Endodermal cell (in vitro differentiated cells): ENCODE results near the gene ARHGAP8. TPM values are rescaled to one million over a fixed set of nuclear protein-coding genes. Genes with fewer than 3 reads are reported as not detected.
A peak's percentile ranks its signal among the peaks of the same experiment; 100 is the strongest.

ENCODE experiments used
- DNase-seq: peaks from one replicate; pipeline ENCODE4 v3.0.0-alpha.2; 2017
- H3K27ac ChIP-seq: 2 replicates; pipeline ENCODE4 v1.5.1; 2013; ENCODE audit warnings: mild to moderate bottlenecking, low read depth, low read length, moderate library complexity
- H3K27me3 ChIP-seq: 2 replicates; pipeline ENCODE4 v1.6.1; 2013; ENCODE audit warnings: mild to moderate bottlenecking, low read length, moderate library complexity; ENCODE audit not compliant: insufficient read depth, control insufficient read depth, poor library complexity, severe bottlenecking
- H3K36me3 ChIP-seq: 2 replicates; pipeline ENCODE4 v1.7.0; 2013; ENCODE audit warnings: mild to moderate bottlenecking, low read length, moderate library complexity; ENCODE audit not compliant: control insufficient read depth, insufficient read depth
- H3K4me1 ChIP-seq: one replicate; pipeline ENCODE4 v1.7.0; 2013; ENCODE audit warnings: low read length; ENCODE audit not compliant: control insufficient read depth, insufficient read depth
- H3K4me3 ChIP-seq: 2 replicates; pipeline ENCODE4 v1.5.1; 2013; ENCODE audit warnings: mild to moderate bottlenecking, low read length, moderate library complexity
- H3K9ac ChIP-seq: 2 replicates; pipeline ENCODE4 v1.6.1; 2013; ENCODE audit warnings: mild to moderate bottlenecking, low read length, moderate library complexity; ENCODE audit not compliant: poor library complexity, severe bottlenecking; ENCODE audit errors: extremely low read depth
- H3K9me3 ChIP-seq: 2 replicates; pipeline ENCODE4 v1.6.1; 2013; ENCODE audit warnings: mild to moderate bottlenecking, low read length, moderate library complexity; ENCODE audit not compliant: control insufficient read depth
- H3K27ac Mint-ChIP-seq: 2 replicates; pipeline ENCODE4 v1.8.0; 2020; ENCODE audit warnings: mixed read lengths
- H3K27me3 Mint-ChIP-seq: 2 replicates; pipeline ENCODE4 v1.8.0; 2021; ENCODE audit warnings: mild to moderate bottlenecking, mixed read lengths; ENCODE audit not compliant: insufficient read depth
- H3K36me3 Mint-ChIP-seq: 2 replicates; pipeline ENCODE4 v1.8.0; 2020; ENCODE audit warnings: low read depth, mixed read lengths
- H3K4me1 Mint-ChIP-seq: 2 replicates; pipeline ENCODE4 v1.8.0; 2020; ENCODE audit warnings: mixed read lengths
- H3K4me3 Mint-ChIP-seq: 2 replicates; pipeline ENCODE4 v1.8.0; 2020; ENCODE audit warnings: mild to moderate bottlenecking, moderate library complexity, mixed read lengths
- H3K9me3 Mint-ChIP-seq: 2 replicates; pipeline ENCODE4 v1.8.0; 2020; ENCODE audit warnings: mild to moderate bottlenecking, mixed read lengths
- WGBS, 2 experiments: methylation state at CpG; one replicate each; pipeline versions ENCODE4 v1.1.5 to v1.1.7; 2013; ENCODE audit warnings: missing lambda C conversion rate in 2 of 2, mixed read lengths in 1 of 2; ENCODE audit not compliant: insufficient coverage in 1 of 2, insufficient read length in 1 of 2; 5-methylcytosine and 5-hydroxymethylcytosine counted together
- total RNA-seq, 2 donors: library from RNA; stranded (reverse); fragmentation: NEBNext Ultra II Directional in 1 of 2; extraction: Animal tissue kit (Norgen Biotek cat#: 25700) in 1 of 2; gene quantifications; 2 replicates in 1 of 2; 3 replicates in 1 of 2; pipeline ENCODE4 v1.2.1, GENCODE V29; 2021
- TF ChIP-seq, protein P1 (sequence below): fragments of 200-600 bp; sonication (generic); conservative IDR thresholded peaks from 2 replicates; pipeline ENCODE4 v1.5.0; 2021; ENCODE audit warnings: antibody characterized with exemption, mild to moderate bottlenecking

The ARHGAP8 gene
- total RNA-seq, 2 donors from 2014 or later, result 45.2 to 51.3 TPM

DNA sequence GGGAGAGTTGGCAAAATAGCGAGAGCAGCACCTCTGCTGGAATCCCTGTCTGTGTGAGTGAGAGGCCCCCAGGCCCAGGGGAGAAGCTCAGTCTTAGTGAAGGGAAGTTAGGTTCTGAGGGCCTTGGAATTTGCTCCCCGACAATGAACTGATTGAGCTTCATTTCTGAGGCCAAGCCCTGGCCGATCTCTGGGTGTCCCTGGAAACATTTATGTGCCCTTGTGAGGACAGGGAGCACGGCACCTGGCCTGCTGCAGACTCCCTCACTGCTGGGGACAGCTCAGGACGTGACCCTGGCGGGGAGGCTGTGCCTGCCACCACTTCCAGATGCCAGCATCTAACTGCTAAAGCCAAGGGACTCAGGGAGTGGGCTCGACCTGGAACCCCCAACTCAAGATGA lies 52.0 kb downstream of the ARHGAP8 start:
- TF ChIP-seq, protein P1, sequence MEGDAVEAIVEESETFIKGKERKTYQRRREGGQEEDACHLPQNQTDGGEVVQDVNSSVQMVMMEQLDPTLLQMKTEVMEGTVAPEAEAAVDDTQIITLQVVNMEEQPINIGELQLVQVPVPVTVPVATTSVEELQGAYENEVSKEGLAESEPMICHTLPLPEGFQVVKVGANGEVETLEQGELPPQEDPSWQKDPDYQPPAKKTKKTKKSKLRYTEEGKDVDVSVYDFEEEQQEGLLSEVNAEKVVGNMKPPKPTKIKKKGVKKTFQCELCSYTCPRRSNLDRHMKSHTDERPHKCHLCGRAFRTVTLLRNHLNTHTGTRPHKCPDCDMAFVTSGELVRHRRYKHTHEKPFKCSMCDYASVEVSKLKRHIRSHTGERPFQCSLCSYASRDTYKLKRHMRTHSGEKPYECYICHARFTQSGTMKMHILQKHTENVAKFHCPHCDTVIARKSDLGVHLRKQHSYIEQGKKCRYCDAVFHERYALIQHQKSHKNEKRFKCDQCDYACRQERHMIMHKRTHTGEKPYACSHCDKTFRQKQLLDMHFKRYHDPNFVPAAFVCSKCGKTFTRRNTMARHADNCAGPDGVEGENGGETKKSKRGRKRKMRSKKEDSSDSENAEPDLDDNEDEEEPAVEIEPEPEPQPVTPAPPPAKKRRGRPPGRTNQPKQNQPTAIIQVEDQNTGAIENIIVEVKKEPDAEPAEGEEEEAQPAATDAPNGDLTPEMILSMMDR, result no peak
- H3K9me3 Mint-ChIP-seq, result peaks cover 5% of the 10 kb centered on the region
- Histone ChIP-seq H3K4me1 (no peaks in the 10 kb centered on the region), H3K27me3 (no peaks in the 10 kb centered on the region), H3K27ac (no peak overlapping the region), H3K9me3 (no peaks in the 10 kb centered on the region), H3K9ac (no peak overlapping the region), H3K4me3 (no peak overlapping the region), H3K36me3 (no peaks in the 10 kb centered on the region)
- no peaks in the 10 kb centered on the region for H3K27me3 Mint-ChIP-seq
- H3K4me3 Mint-ChIP-seq, result no peak overlapping the region
- peaks cover 31% of the 10 kb centered on the region for H3K36me3 Mint-ChIP-seq
- no peak overlapping the region for H3K27ac Mint-ChIP-seq
- DNase-seq, result no peak
- H3K4me1 Mint-ChIP-seq, result peaks cover 9% of the 10 kb centered on the region
- 90% methylated on average over 3 to 7 of the region's 7 CpGs for WGBS, 2 experiments

GRCh38 chr22:44805711-44806110 lies 53.3 kb downstream of the ARHGAP8 start:
- Mint-ChIP-seq H3K36me3 (peaks cover 34% of the 10 kb centered on the region), H3K4me3 (no peak overlapping the region), H3K27ac (no peak overlapping the region), H3K4me1 (peaks cover 9% of the 10 kb centered on the region), H3K27me3 (no peaks in the 10 kb centered on the region), H3K9me3 (peaks cover 5% of the 10 kb centered on the region)
- no peak overlapping the region for H3K4me3 ChIP-seq
- no peak for DNase-seq
- TF ChIP-seq, protein P1, result no peak
- H3K27me3 ChIP-seq, result no peaks in the 10 kb centered on the region
- H3K9me3 ChIP-seq, result no peaks in the 10 kb centered on the region
- H3K4me1 ChIP-seq, result no peaks in the 10 kb centered on the region
- no peaks in the 10 kb centered on the region for H3K36me3 ChIP-seq
- H3K27ac ChIP-seq, result no peak overlapping the region
- 97 to 98% methylated on average over 9 of the region's 9 CpGs for WGBS, 2 experiments
- H3K9ac ChIP-seq, result no peak overlapping the region

- Mint-ChIP-seq H3K4me3 (no peak overlapping the region), H3K36me3 (peaks cover 46% of the 10 kb centered on the region), H3K4me1 (peaks cover 9% of the 10 kb centered on the region), H3K27ac (no peak overlapping the region), H3K9me3 (peaks cover 9% of the 10 kb centered on the region), H3K27me3 (no peaks in the 10 kb centered on the region)
- no peak overlapping the region for H3K9ac ChIP-seq
- peak; percentile 90 for DNase-seq
- H3K9me3 ChIP-seq, result no peaks in the 10 kb centered on the region
- TF ChIP-seq, protein P1, result no peak
- H3K4me3 ChIP-seq, result no peak overlapping the region
- 66 to 77% methylated on average over 7 of the region's 7 CpGs for WGBS, 2 experiments
- no peaks in the 10 kb centered on the region for H3K36me3 ChIP-seq
- H3K27me3 ChIP-seq, result no peaks in the 10 kb centered on the region
- H3K27ac ChIP-seq, result no peak overlapping the region
- no peaks in the 10 kb centered on the region for H3K4me1 ChIP-seq
These were observed 54.9 kb downstream of the ARHGAP8 start for GRCh38 chr22:44807232-44807631.
